Activated CD4-positive, alpha-beta T cell treated with anti-CD3 and anti-CD28 coated beads, Interleukin-2, Interleukin-6, amounts not matched to agents 100 ng/mL and 50 ng/mL, durations not matched to agents 16 hours and 8 hours (primary cell): ENCODE data around the gene ADISSP.

Source experiments
- DNase-seq: peaks from one replicate; pipeline ENCODE4 v3.0.0-alpha.2; 2020

Gene ADISSP

GRCh38 chr20:3734111-3734843 lies 33.3 kb downstream of the ADISSP start:
- no peak for DNase-seq

- no peak for DNase-seq
Observed at GRCh38 chr20:3733119-3733995, 34.2 kb downstream of the ADISSP start.

- no peak for DNase-seq
Observed at GRCh38 chr20:3732327-3733118, 35.0 kb downstream of the ADISSP start, which contains the start of gene HSPA12B. HSPA12B (plus strand) TSS chr20:3732685; CDS start chr20:3738675, 5,990 bp downstream.

- DNase-seq: no peak
Observed at GRCh38 chr20:3731944-3732326, 35.6 kb downstream of the ADISSP start.

- DNase-seq: no peak
Observed at GRCh38 chr20:3730803-3731672, 36.5 kb downstream of the ADISSP start.

GRCh38 chr20:3729811-3730540 lies 37.6 kb downstream of the ADISSP start:
- no peak for DNase-seq

- no peak for DNase-seq
Observed at GRCh38 chr20:3729378-3729777, 38.2 kb downstream of the ADISSP start.

GRCh38 chr20:3728876-3729275 lies 38.7 kb downstream of the ADISSP start:
- no peak for DNase-seq

- DNase-seq: no peak
Observed at GRCh38 chr20:3728354-3728753, 39.2 kb downstream of the ADISSP start.

GRCh38 chr20:3727401-3728021 lies 40.0 kb downstream of the ADISSP start:
- no peak for DNase-seq

- DNase-seq: no peak
Observed at GRCh38 chr20:3724356-3724755, 43.2 kb downstream of the ADISSP start.

GRCh38 chr20:3723284-3723683 lies 44.3 kb downstream of the ADISSP start:
- no peak for DNase-seq

GRCh38 chr20:3721912-3722311 lies 45.6 kb downstream of the ADISSP start:
- no peak for DNase-seq

- DNase-seq: no peak
Observed at GRCh38 chr20:3720626-3721025, 46.9 kb downstream of the ADISSP start.

GRCh38 chr20:3720068-3720467 lies 47.5 kb downstream of the ADISSP start:
- no peak for DNase-seq

GRCh38 chr20:3719046-3719445 lies 48.5 kb downstream of the ADISSP start:
- no peak for DNase-seq

- DNase-seq: peak; percentile 35
Observed at GRCh38 chr20:3716195-3716834, 51.2 kb downstream of the ADISSP start.

GRCh38 chr20:3714092-3714491 lies 53.5 kb downstream of the ADISSP start:
- DNase-seq: no peak

GRCh38 chr20:3712279-3712873 lies 55.2 kb downstream of the ADISSP start, which contains the start of gene SIGLEC1:
SIGLEC1 (minus strand) TSS chr20:3712600; CDS start chr20:3707128, 5,472 bp downstream.
- no peak for DNase-seq

- no peak for DNase-seq
Observed at GRCh38 chr20:3711484-3711941, 56.0 kb downstream of the ADISSP start.
